ENCODE data around the gene TOX3. TPM values are rescaled to one million over a fixed set of nuclear protein-coding genes. Genes with fewer than 3 reads are reported as not detected.

The TOX3 gene
- total and polyA plus RNA-seq, 2 donors (not counting 3 experiments of a cell fraction or from before 2014, with no cell fraction given) = not detected

- no peaks in the 10 kb centered on the region for H3K9me1 ChIP-seq (replicated peaks; ENCODE audit: control insufficient read depth, extremely low read depth, insufficient read depth, low read length)
- H3K9ac ChIP-seq (replicated peaks; ENCODE audit: extremely low read depth, insufficient read depth, low read length) = no peak overlapping the region
- DNase-seq (ENCODE audit: low read depth, low spot score) = no peak
- TF ChIP-seq JUN (IDR thresholded peaks at IDR 0.05; ENCODE audit: borderline replicate concordance, insufficient read depth, insufficient read length, low read depth) = no peak
- TF ChIP-seq FOS (IDR thresholded peaks at IDR 0.05; ENCODE audit: borderline replicate concordance, insufficient read depth, low read length) = no peak
- TF ChIP-seq, protein P1, sequence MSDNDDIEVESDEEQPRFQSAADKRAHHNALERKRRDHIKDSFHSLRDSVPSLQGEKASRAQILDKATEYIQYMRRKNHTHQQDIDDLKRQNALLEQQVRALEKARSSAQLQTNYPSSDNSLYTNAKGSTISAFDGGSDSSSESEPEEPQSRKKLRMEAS (IDR thresholded peaks at IDR 0.05; ENCODE audit: insufficient read depth, insufficient read length) = no peak
- TF ChIP-seq, protein P2, sequence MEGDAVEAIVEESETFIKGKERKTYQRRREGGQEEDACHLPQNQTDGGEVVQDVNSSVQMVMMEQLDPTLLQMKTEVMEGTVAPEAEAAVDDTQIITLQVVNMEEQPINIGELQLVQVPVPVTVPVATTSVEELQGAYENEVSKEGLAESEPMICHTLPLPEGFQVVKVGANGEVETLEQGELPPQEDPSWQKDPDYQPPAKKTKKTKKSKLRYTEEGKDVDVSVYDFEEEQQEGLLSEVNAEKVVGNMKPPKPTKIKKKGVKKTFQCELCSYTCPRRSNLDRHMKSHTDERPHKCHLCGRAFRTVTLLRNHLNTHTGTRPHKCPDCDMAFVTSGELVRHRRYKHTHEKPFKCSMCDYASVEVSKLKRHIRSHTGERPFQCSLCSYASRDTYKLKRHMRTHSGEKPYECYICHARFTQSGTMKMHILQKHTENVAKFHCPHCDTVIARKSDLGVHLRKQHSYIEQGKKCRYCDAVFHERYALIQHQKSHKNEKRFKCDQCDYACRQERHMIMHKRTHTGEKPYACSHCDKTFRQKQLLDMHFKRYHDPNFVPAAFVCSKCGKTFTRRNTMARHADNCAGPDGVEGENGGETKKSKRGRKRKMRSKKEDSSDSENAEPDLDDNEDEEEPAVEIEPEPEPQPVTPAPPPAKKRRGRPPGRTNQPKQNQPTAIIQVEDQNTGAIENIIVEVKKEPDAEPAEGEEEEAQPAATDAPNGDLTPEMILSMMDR (IDR thresholded peaks at IDR 0.05; ENCODE audit: extremely low read depth in 1 of 2, insufficient read depth in 1 of 2, low read depth in 1 of 2, low read length in 2 of 2) = no peak
- no peak for TF ChIP-seq POLR2AphosphoS5 (IDR thresholded peaks at IDR 0.05; ENCODE audit: insufficient read depth, low read depth, low read length)
- no peak for TF ChIP-seq POLR2A (IDR thresholded peaks at IDR 0.05; ENCODE audit: low read depth, low read length)
- no peak for TF ChIP-seq MYC (IDR thresholded peaks at IDR 0.05; ENCODE audit: low read depth, low read length)
- no peak for TF ChIP-seq EZH2 (IDR thresholded peaks at IDR 0.05; ENCODE audit: borderline replicate concordance, low read depth, low read length, severe bottlenecking)
- TF ChIP-seq GATA2 (IDR thresholded peaks at IDR 0.05; ENCODE audit: insufficient read depth, insufficient read length, low read depth, low read length) = no peak
- FAIRE-seq = no peak
- H3K4me3 ChIP-seq (replicated peaks in 1 of 3; ENCODE audit: insufficient read depth in 1 of 3, low read depth in 1 of 3, low read length in 3 of 3) = no peak overlapping the region
- no peaks in the 10 kb centered on the region for H3K36me3 ChIP-seq (ENCODE audit: control insufficient read depth in 2 of 2, extremely low read depth in 1 of 2, insufficient read depth in 2 of 2, low read length in 2 of 2)
- no TSS peak for BruUV-seq (replicated peaks)
- intact Hi-C loops (cut with micrococcal nuclease) (no loop called here), dilution Hi-C loops (cut with MboI; ENCODE audit: extremely low pct_ligation_motif_present, low sequenced_read_pairs) (no loop called here)
- no peak overlapping the region for H2AFZ ChIP-seq (ENCODE audit: low read depth, low read length)
- H3K4me1 ChIP-seq (ENCODE audit: control insufficient read depth, extremely low read depth, insufficient read depth, low read length) = no peaks in the 10 kb centered on the region
- ChIA-PET POLR2A (no interaction called here), CTCF (no interaction called here)
- no peaks in the 10 kb centered on the region for H3K27me3 ChIP-seq (ENCODE audit: control insufficient read depth in 2 of 2, insufficient read depth in 2 of 2, low read length in 2 of 2)
- H3K9me3 ChIP-seq (replicated peaks; ENCODE audit: control insufficient read depth, insufficient read depth, low read length) = peaks cover 2% of the 10 kb centered on the region
- H4K20me1 ChIP-seq (replicated peaks; ENCODE audit: control insufficient read depth, extremely low read depth, insufficient read depth, low read length) = no peaks in the 10 kb centered on the region
- no peak overlapping the region for H3K27ac ChIP-seq (ENCODE audit: insufficient read depth, low read depth, low read length)
- no peak overlapping the region for H3K4me2 ChIP-seq (ENCODE audit: insufficient read depth, low read length)
- H3K79me2 ChIP-seq (ENCODE audit: control insufficient read depth, insufficient read depth, low read length) = no peaks in the 10 kb centered on the region
These were observed 14.6 kb downstream of the TOX3 start for GRCh38 chr16:52532384-52532783.
